Colonic mucosa (tissue), 4 donors: ENCODE measurements around the gene KRTAP22-1. TPM values are rescaled to one million over a fixed set of nuclear protein-coding genes. Genes with fewer than 3 reads are reported as not detected.

Experiments
- DNase-seq: peaks from one replicate; pipeline ENCODE4 v3.0.0-alpha.2; 2020
- H3K27ac ChIP-seq: fragments of 200-600 bp; one replicate; pipeline ENCODE4 v1.8.0; 2021
- H3K27me3 ChIP-seq: fragments of 200-600 bp; one replicate; pipeline ENCODE4 v1.8.0; 2021
- H3K36me3 ChIP-seq: fragments of 200-600 bp; one replicate; pipeline ENCODE4 v1.8.0; 2021
- H3K4me1 ChIP-seq: fragments of 200-600 bp; one replicate; pipeline ENCODE4 v1.8.0; 2021; ENCODE audit warnings: mild to moderate bottlenecking
- H3K4me3 ChIP-seq: fragments of 200-600 bp; one replicate; pipeline ENCODE4 v1.8.0; 2021
- H3K9ac ChIP-seq, 2 donors: one replicate each; pipeline ENCODE4 v1.7.0; 2013; ENCODE audit warnings: control low read depth in 2 of 2, low read depth in 2 of 2, low read length in 2 of 2
- H3K9me3 ChIP-seq: fragments of 200-600 bp; one replicate; pipeline ENCODE4 v1.8.0; 2021
- CTCF ChIP-seq: fragments of 200-600 bp; IDR thresholded peaks from one replicate; pipeline ENCODE4 v1.8.0; 2022; ENCODE audit warnings: antibody characterized with exemption, mild to moderate bottlenecking
- intact Hi-C: fragments of 100-400 bp; cut with DNase I; formaldehyde crosslinking; loops from one replicate; pipeline ENCODE4 v1.14.1; 2022
- total RNA-seq, 2 donors: library from RNA; stranded (reverse); fragmentation: NEBNext Ultra II Directional in 1 of 2; extraction: Animal tissue kit (Norgen Biotek cat#: 25700) in 1 of 2; gene quantifications; one replicate each; pipeline ENCODE4 v1.2.1, GENCODE V29; 2021
- donor health status: healthy.
- donor health status: DM: no; HTN: no; CAD: no.
- donor health status: DM: no; HTN: no; CAD: no.

The KRTAP22-1 gene
- total RNA-seq, 2 donors from 2014 or later = not detected

- DNase-seq = no peak
- Histone ChIP-seq H3K27me3 (no peaks in the 10 kb centered on the region), H3K4me1 (no peaks in the 10 kb centered on the region), H3K36me3 (no peaks in the 10 kb centered on the region), H3K4me3 (no peak within 1 kb of the TSS), H3K9me3 (no peaks in the 10 kb centered on the region), H3K27ac (no peak within 1 kb of the TSS), H3K9ac (no peak within 1 kb of the TSS)
- intact Hi-C loops = no loop called here
- no peak for TF ChIP-seq CTCF
Measured at GRCh38 chr21:30634906-30635305, 34.0 kb downstream of the KRTAP22-1 start, which contains the start of gene KRTAP20-2. KRTAP20-2 (plus strand) TSS chr21:30635206; CDS start chr21:30635264, 58 bp downstream.

- Histone ChIP-seq H3K4me3 (no peak overlapping the region), H3K27me3 (no peaks in the 10 kb centered on the region), H3K9ac (no peak overlapping the region), H3K27ac (no peak overlapping the region), H3K4me1 (no peaks in the 10 kb centered on the region), H3K9me3 (no peaks in the 10 kb centered on the region), H3K36me3 (no peaks in the 10 kb centered on the region)
- no peak for DNase-seq
- intact Hi-C loops = no loop called here
- TF ChIP-seq CTCF = no peak
Measured at GRCh38 chr21:30638686-30639085, 37.8 kb downstream of the KRTAP22-1 start.

DNA sequence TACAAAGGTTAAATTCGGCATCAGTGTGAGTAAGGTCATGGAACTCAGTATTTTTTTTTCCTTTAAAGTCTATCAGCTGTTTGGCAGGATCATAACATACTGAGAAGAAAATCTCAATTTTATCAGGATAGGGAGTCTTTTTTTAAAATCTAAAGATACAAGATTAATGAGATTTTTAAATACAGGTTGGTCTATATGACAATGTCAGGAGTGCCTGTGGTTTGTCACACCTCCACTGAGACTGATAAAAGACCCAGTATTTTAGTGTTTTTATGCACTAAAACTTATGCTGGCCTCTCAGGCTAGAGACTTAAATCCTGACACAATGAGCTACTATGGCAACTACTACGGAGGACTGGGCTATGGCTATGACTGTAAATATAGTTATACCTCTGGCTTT, 41.7 kb downstream of the KRTAP22-1 start, which contains the start of gene KRTAP20-3:
Gene KRTAP20-3, plus strand, starts transcription at position 301 of the 400 bp plus-strand sequence.
- intact Hi-C loops = no loop called here
- DNase-seq = no peak
- Histone ChIP-seq H3K4me3 (no peak within 1 kb of the TSS), H3K36me3 (no peaks in the 10 kb centered on the region), H3K9ac (no peak within 1 kb of the TSS), H3K27me3 (no peaks in the 10 kb centered on the region), H3K4me1 (no peaks in the 10 kb centered on the region), H3K27ac (no peak within 1 kb of the TSS), H3K9me3 (no peaks in the 10 kb centered on the region)
- no peak for TF ChIP-seq CTCF

- no peak for TF ChIP-seq CTCF
- H3K27ac ChIP-seq = no peak overlapping the region
- H3K9ac ChIP-seq = no peak overlapping the region
- H3K4me3 ChIP-seq = no peak overlapping the region
- H3K27me3 ChIP-seq = no peaks in the 10 kb centered on the region
- H3K36me3 ChIP-seq = no peaks in the 10 kb centered on the region
- intact Hi-C loops = no loop called here
- no peaks in the 10 kb centered on the region for H3K4me1 ChIP-seq
- H3K9me3 ChIP-seq = no peaks in the 10 kb centered on the region
- DNase-seq = no peak
Measured at GRCh38 chr21:30646904-30647414, 46.1 kb downstream of the KRTAP22-1 start.

Other genes with a start within 250 kb of the KRTAP22-1 start
- gene KRTAP13-2, start 228.8 kb upstream of the KRTAP22-1 start, total RNA-seq = 1 to 10 TPM; 2.3 to 6.0 TPM
- not detected for gene KRTAP13-1, start 205.1 kb upstream of the KRTAP22-1 start, total RNA-seq
- not detected for gene KRTAP13-3, start 175.2 kb upstream of the KRTAP22-1 start, total RNA-seq
- gene KRTAP13-4, start 170.9 kb upstream of the KRTAP22-1 start, total RNA-seq = not detected
- not detected for gene KRTAP15-1, start 160.8 kb upstream of the KRTAP22-1 start, total RNA-seq
- gene KRTAP19-1, start 120.7 kb upstream of the KRTAP22-1 start, total RNA-seq = not detected
- not detected for gene KRTAP19-2, start 113.7 kb upstream of the KRTAP22-1 start, total RNA-seq
- not detected for gene KRTAP19-3, start 109.1 kb upstream of the KRTAP22-1 start, total RNA-seq
- gene KRTAP19-4, start 103.9 kb upstream of the KRTAP22-1 start, total RNA-seq = not detected
- not detected for gene KRTAP19-5, start 98.9 kb upstream of the KRTAP22-1 start, total RNA-seq
- gene KRTAP19-6, start 59.2 kb upstream of the KRTAP22-1 start, total RNA-seq = not detected
- not detected for gene KRTAP19-7, start 39.8 kb upstream of the KRTAP22-1 start, total RNA-seq
- gene KRTAP22-2, start 10.7 kb upstream of the KRTAP22-1 start, total RNA-seq = not detected
- not detected for gene KRTAP6-3, start 8.6 kb upstream of the KRTAP22-1 start, total RNA-seq
- not detected for gene KRTAP6-2, start 2.2 kb upstream of the KRTAP22-1 start, total RNA-seq
- gene KRTAP6-1, start 12.8 kb downstream of the KRTAP22-1 start, total RNA-seq = not detected
- not detected for gene KRTAP20-1, start 15.3 kb downstream of the KRTAP22-1 start, total RNA-seq
- gene KRTAP20-4, start 19.5 kb downstream of the KRTAP22-1 start, total RNA-seq = not detected
- not detected for gene KRTAP20-2, start 34.1 kb downstream of the KRTAP22-1 start, total RNA-seq
- gene KRTAP20-3, start 41.8 kb downstream of the KRTAP22-1 start, total RNA-seq = not detected
- not detected for gene KRTAP21-3, start 117.7 kb downstream of the KRTAP22-1 start, total RNA-seq
- not detected for gene KRTAP21-2, start 146.2 kb downstream of the KRTAP22-1 start, total RNA-seq
- not detected for gene KRTAP21-1, start 154.3 kb downstream of the KRTAP22-1 start, total RNA-seq
- gene KRTAP8-1, start 212.2 kb downstream of the KRTAP22-1 start, total RNA-seq = not detected
- not detected for gene KRTAP7-1, start 228.7 kb downstream of the KRTAP22-1 start, total RNA-seq